ENCODE measurements around the gene EEF2K. TPM values are rescaled to one million over a fixed set of nuclear protein-coding genes. Genes with fewer than 3 reads are reported as not detected.
"Not testable (repeated sequence)": the region's sequence is repeated elsewhere in the genome, so short reads cannot be mapped to it uniquely, and the experiment has no call there.

EEF2K gene
- 33.8 and 35.1 TPM in 2 replicates for total RNA-seq

DNA sequence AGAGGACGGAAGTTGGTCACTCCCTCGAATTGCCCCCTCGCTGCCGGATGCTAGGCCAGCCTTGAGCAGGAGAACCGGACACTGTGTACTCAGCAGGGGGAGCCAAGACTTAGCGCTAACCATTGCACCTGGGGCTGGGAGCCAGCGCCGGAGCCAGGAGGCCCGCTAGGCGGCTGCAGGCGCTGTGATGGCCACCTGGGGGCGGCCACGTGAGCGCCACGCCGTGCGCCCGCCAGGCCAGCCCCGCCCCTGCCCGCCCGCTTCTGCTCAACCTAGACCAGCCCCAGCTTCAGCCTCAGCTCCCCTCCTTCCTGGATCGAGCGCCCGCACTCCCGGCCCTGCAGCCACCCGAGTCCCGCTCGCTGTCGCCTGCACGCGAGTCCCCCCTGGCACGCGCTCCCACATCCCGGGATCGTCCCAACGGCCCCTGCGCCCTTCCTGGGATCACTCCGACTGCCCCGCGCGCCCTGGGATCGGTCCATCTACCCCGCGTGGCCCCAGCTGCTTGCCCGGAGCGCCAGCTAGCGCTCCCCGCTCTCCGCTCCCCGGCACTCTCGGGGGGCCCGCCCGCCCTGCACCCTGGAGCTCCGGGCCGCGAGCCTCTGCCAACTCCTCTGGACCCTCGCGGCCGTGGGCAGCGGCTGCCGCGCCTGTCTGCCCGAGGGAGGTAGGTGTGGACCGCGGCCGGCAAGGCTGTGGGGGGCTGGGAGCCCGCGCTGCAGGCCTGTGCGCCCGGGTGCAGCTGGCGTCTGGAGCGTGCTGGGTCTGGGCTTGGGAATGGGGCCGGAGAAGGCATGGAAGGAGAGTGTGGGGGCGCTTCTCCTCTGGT is at the start of gene EEF2K:
Gene EEF2K, plus strand, starts transcription at position 266 of the 829 bp plus-strand sequence. CDS start 19,452 bp downstream, outside the sequence.
- peak in 1 of 2 donors; percentile 96 for DNase-seq (ENCODE audit: low read depth in 2 of 2)

GRCh38 chr16:22161401-22161800 is 44.7 kb upstream of the EEF2K start:
- DNase-seq (ENCODE audit: low read depth in 2 of 2), result no peak

GRCh38 chr16:22161999-22162655 is 44.0 kb upstream of the EEF2K start, which contains the start of gene SDR42E2:
Gene SDR42E2 (plus strand): TSS chr16:22162506. CDS start chr16:22165583, 3,077 bp downstream.
- DNase-seq (ENCODE audit: low read depth in 2 of 2), result no peak

DNA sequence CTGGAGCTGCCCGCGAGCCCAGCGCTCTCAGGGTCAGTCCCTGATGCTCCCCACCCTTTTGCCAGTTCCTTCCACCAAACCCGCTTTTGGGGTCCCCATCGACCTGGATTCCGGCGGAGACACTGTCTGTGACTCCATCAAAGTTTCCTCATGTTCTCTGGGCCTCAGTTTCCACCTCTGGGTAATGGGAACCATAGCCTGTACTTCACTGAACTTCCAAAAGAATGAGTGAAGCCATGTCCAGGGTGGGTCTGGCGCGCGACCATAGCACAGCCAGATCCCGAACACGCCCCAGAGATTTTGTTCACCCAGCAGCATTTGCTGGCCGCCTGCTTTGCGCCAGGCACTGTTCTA is 43.4 kb upstream of the EEF2K start:
- DNase-seq (ENCODE audit: low read depth in 2 of 2), result no peak

DNA sequence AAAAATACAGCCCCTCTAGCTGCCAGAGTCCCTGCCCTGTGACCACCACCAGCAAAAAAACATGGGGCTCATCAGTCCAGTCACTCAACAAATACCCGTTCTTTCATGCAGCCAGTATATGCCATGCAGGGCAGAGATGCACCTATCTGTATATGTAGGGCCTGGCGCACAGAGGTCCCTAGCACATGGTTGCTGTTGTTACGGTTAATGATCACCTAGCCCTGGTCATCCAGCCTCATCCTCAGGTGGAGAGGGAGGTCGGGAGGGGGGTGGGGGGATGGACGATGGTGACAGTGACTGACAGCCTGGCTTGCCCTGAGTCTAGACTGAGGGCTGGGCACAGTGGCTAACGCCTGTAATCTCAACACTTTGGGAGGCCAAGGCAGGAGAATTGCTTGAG is 42.3 kb upstream of the EEF2K start:
- DNase-seq (ENCODE audit: low read depth in 2 of 2), result no peak

DNA sequence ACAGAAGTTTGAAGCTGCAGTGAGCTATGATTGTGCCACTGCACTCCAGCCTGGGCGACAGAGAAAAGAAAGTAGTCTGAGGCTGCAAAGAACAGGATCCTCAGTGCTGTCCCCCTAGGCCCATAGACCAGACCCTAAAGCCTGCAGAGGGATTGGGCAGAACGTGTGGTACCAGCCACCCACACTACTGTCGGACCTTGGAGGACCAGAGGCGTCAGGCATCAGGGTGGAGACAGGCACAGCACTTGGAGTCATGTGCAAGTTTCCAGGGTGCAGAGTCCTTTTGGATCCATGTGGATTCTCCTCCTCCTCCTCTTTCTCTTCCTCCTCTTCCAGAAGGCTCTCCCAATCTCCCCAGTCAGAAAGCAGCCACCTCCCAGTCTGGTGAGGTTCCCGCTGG is 41.6 kb upstream of the EEF2K start:
- DNase-seq (ENCODE audit: low read depth in 2 of 2), result no peak

GRCh38 chr16:22165508-22166285 is 40.4 kb upstream of the EEF2K start:
- no peak for DNase-seq (ENCODE audit: low read depth in 2 of 2)

DNA sequence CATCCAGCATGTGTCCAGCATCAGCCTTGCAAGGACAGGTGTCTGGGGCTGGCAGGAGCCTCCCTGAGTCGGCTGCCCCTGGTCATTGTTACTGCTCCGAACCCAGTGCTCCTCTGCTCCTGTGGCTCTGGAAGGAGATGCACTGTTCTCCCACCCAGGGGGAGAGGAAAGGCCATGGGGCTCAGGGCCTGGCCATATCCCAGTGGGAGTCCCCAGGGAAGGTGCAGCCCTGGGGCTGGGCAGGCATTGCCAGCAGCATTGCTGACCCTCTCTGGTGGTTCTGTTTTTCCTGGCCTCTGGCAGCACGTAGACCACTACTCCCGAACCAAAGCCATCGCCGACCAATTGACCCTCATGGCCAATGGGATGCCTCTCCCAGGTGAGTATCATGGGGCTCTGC is 34.1 kb upstream of the EEF2K start:
- DNase-seq (ENCODE audit: low read depth in 2 of 2), result no peak

- not testable (repeated sequence) for DNase-seq (ENCODE audit: low read depth in 2 of 2)
Observed at GRCh38 chr16:22172642-22173041, 33.4 kb upstream of the EEF2K start.

DNA sequence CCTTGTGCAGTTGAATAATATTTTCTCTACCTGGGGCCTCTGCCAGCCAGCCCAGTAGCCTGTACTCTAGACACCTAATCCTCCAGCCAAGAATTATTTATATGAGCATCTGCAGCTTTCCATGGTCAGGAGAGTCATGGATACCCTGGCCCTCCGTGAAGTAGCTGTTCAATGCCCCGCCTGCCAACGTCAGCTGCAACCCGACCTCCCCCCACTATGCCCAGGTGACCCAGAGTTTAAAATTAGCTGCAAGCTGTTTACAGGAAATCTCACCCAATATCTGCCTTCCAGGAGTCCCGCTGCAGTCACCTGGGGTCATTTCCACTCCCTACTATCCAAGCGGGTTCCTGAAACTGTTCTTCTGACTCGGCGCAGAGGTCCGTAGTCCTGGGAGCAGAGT is 31.4 kb upstream of the EEF2K start:
- DNase-seq (ENCODE audit: low read depth in 2 of 2), result peak in 1 of 2 donors; percentile 12

DNA sequence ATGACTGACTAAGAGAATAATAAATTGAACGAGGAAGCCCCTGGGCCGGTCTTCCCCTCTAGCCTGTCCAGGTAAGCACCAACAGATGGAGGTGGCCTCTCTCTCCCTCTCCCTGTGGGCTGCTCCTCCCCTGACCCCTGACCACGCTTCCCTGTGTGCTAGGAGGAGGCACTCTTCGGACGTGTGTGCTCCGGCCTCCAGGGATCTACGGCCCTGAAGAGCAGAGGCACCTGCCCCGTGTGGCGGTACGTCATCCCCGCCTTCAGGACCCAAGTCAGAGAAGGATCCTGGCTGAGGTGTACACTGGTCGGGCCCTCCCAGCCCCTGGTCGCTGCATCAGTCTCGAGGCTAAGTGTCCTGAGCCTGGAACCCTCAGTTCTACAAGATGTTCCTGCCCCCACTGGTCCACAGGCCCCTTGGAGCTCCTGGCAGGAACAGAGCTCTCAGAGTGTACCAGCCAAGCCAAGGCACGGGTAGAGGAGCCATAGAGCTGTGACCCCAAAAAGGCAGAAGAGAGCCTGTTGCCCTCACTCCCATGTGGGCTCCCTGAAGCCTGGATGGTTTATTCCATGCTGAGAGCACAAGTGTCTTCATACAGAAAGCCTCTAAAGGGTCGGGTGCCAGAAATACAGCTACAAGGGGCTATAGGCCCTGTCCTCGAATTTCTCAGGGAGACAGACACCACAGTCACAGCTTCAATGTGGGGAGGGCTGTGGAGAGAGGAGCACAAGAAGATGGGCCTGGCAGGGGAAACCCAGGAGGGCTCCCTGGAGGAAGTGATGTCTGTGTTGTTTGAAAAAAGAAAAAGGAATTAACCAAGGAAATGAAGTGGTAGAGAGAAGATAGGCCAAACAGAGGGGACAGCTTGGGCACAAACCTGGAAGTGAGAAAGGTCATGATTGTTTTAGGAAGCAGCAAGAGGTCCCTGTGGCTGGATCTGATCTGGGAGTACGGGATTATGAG is 27.8 kb upstream of the EEF2K start:
- no peak for DNase-seq (ENCODE audit: low read depth in 2 of 2)

DNA sequence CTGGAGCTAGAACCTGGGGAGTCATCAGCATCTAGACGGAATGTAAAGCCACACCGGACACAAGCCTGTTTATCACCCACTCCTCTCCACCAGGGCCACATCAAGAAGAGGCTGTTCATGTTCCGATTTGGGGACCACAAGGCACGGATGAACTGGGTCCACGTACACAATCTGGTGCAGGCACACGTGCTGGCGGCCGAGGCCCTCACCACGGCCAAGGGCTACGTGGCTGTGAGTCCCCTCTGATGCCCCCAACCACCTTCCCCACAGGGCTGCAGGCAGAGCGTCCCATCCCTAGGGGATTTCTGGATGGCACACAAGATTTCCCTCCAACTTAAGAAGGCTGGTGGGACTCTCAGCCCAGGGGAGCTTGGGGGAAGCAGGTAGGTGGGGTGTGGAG is 24.7 kb upstream of the EEF2K start:
- DNase-seq (ENCODE audit: low read depth in 2 of 2), result no peak

DNA sequence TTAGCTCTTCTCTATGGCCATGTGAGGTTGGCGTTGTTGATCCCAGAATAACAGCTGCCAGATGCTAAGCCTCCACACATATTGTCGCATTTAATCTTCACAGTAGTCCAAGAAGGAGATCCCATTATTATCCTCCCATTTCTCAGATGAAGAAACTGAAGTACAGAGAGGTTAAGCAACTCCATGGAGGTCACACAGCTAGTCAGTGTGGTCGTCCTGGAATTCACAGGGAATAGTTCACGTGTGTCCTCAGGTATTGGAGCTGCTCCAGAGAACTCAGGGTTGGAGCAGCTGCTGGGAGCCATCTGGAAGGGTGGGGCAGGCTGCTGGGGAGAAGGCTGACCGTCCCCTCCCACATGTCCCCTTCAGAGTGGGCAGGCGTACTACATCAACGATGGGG is 24.2 kb upstream of the EEF2K start:
- no peak for DNase-seq (ENCODE audit: low read depth in 2 of 2)

GRCh38 chr16:22183335-22183734 is 22.7 kb upstream of the EEF2K start:
- DNase-seq (ENCODE audit: low read depth in 2 of 2), result no peak

DNA sequence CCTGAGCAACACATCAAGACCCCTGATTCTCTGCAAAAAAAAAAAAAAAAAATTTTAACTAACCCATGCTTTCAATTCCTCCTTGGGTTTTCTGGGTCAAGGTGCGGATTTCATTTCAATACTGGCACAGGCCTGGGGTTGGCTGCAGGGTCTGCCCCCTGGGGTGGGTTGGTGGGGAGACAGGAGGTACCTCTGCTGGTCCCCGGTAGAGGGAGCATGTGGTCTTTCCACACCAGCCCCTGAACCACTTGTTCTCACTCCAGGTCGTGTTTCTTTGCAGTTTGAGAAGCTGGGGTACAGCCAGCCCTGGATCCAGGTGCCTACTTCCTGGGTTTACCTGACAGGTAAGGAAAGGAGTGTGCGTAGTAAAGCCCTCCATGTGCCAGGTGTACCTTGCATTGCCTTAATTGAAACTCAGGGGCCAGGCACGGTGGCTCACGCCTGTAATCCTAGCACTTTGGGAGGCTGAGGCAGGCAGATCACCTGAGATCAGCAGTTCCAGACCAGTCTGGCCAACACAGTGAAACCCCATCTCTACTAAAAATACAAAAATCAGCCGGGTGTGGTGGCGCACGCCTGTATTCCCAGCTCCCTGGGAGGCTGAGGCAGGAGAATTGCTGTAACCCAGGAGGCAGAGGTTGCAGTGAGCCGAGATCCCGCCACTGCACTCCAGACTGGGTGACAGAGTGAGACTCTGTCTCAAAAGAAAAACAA is 22.0 kb upstream of the EEF2K start:
- no peak for DNase-seq (ENCODE audit: low read depth in 2 of 2)

- DNase-seq (ENCODE audit: low read depth in 2 of 2), result no peak
Observed at GRCh38 chr16:22184615-22184968, 21.5 kb upstream of the EEF2K start.

DNA sequence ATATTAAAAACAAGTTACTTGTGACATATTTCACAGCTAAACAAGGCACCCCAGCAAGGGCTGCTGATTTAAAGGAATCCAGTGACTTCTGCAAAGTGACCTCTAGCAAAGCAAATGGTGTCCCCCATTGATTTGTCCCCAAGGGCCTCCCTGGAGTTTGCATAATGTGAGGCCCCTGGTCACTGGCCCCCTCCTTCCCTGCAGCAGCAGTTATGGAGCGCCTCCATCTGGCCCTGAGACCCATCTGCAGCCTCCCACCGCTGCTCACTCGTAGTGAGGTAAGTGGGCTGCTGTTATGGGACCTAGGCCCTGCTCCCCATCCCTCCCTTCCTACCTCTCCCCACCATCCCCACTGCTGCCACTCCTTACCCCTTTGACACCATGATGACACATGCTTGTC is 19.6 kb upstream of the EEF2K start:
- peak in 1 of 2 donors; percentile 13 for DNase-seq (ENCODE audit: low read depth in 2 of 2)

- no peak for DNase-seq (ENCODE audit: low read depth in 2 of 2)
Observed at GRCh38 chr16:22188267-22188594, 17.8 kb upstream of the EEF2K start.

DNA sequence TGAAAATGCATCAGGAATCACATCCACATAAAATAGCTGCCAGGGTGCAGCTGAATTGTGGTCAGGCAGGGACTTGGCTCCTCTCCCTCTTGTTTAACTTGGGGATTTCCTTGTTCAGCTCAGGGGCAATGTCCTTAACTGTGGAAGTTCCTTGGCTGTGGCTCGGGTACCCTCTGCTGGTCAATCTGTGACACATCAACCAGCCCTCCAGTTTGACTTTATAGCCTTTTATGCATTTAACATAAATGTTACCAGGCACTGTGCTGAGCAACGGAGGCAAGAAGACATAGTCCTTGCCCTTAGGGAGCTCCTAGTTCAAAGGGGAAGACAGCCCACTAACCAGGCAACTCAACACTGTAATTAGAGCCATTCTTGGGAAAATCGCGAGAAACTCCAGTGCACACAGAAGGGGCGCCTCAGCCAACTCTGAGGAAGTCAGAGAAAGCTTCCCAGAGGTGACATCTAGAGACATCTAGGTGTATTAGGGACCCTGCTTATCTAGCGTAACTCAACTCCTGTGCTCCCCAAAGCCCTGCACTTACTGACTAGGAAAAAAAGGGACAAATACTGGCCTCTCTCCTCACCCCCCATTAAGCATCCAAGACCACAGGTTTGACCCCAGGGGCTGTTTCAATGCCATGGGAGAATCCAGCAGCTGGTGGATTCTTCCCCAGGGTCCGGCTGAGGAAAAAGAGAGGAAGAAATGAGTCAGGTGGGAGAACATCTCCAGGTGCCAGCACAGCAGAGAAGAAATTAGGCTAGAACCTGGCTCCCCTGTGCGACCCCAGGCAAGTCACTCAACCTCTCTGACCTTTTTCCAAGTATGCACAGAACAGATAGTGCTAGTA is 17.3 kb upstream of the EEF2K start:
- peak; percentile 73 to 85 for DNase-seq (ENCODE audit: low read depth in 2 of 2)
